Panc1 (cell line): ENCODE measurements around the gene ZBTB7B. TPM values are rescaled to one million over a fixed set of nuclear protein-coding genes. Genes with fewer than 3 reads are reported as not detected.

Source experiments
- ATAC-seq: fragments of 200-7000 bp; cut with Tn5 transposase; 2 replicates; pipeline ENCODE4 v1.9.1; 2020; ENCODE audit warnings: mild to moderate bottlenecking, moderate library complexity
- BruUV-seq: library from RNA; stranded (reverse); fragments of 400-500 nt; replicated peaks from 2 replicates; lab custom pipeline; 2021; lab: Mats Ljungman, UMichigan
- CTCF ChIA-PET: fragments of 300-600 bp; sonication (Branson Sonifier 250); formaldehyde crosslinking; loops from one replicate; lab custom pipeline; 2022; ENCODE audit warnings: antibody characterized with exemption; lab: Charles Lee
- POLR2A ChIA-PET: fragments of 300-600 bp; sonication (Branson Sonifier 250); formaldehyde crosslinking; loops from one replicate; lab custom pipeline; 2022; ENCODE audit warnings: antibody characterized with exemption; lab: Charles Lee
- DNase-seq: peaks from one replicate; pipeline ENCODE4 v3.0.0-alpha.2; 2010; ENCODE audit warnings: low read depth, low spot score
- H3K27ac ChIP-seq: 2 replicates; pipeline ENCODE4 v1.5.1; 2011; ENCODE audit warnings: mild to moderate bottlenecking, low read length, inconsistent platforms
- H3K27me3 ChIP-seq: fragments of 200-500 bp; sonication (Bioruptor generic); 2 replicates; pipeline ENCODE4 v1.6.0; 2014; ENCODE audit warnings: low read length, inconsistent platforms; ENCODE audit not compliant: control insufficient read depth, insufficient read depth
- H3K36me3 ChIP-seq: fragments of 200-500 bp; sonication (Bioruptor generic); 2 replicates; pipeline ENCODE4 v1.5.1; 2014; ENCODE audit warnings: inconsistent platforms, mild to moderate bottlenecking, low read length, moderate library complexity; ENCODE audit not compliant: control insufficient read depth, insufficient read depth
- H3K4me1 ChIP-seq: 2 replicates; pipeline ENCODE4 v1.5.1; 2011; ENCODE audit warnings: inconsistent platforms, mild to moderate bottlenecking, low read length, moderate library complexity; ENCODE audit not compliant: control insufficient read depth, insufficient read depth
- H3K4me3 ChIP-seq, 2 experiments: 2 replicates each; pipeline ENCODE4 v1.5.1; 2011 to 2012; ENCODE audit warnings: low read depth in 2 of 2, low read length in 2 of 2, mild to moderate bottlenecking in 2 of 2, inconsistent platforms in 1 of 2, moderate library complexity in 1 of 2
- H3K9me3 ChIP-seq: fragments of 200-500 bp; sonication (Bioruptor generic); 2 replicates; pipeline ENCODE4 v1.5.1; 2014; ENCODE audit warnings: low read depth, mild to moderate bottlenecking, inconsistent platforms, low read length, moderate library complexity; ENCODE audit not compliant: control insufficient read depth, insufficient read depth
- POLR2AphosphoS5 ChIP-seq: IDR thresholded peaks from 2 replicates; pipeline ENCODE4 v1.6.1; 2012; ENCODE audit warnings: mild to moderate bottlenecking, low read depth, low read length, moderate library complexity
- SIN3A ChIP-seq: IDR thresholded peaks from 2 replicates; pipeline ENCODE4 v1.6.1; 2012; ENCODE audit warnings: low read depth, mild to moderate bottlenecking, low read length, moderate library complexity, borderline replicate concordance; ENCODE audit not compliant: insufficient read depth
- TCF7L2 ChIP-seq: IDR thresholded peaks from 2 replicates; pipeline ENCODE4 v1.6.1; 2011; ENCODE audit warnings: mild to moderate bottlenecking, low read depth, low read length, inconsistent platforms
- in situ Hi-C: cut with HindIII; loops from 2 replicates; pipeline ENCODE4 v1.10.0; 2016; ENCODE audit warnings: low sequenced_read_pairs, low pct_unique_long_range_greater_than_20kb
- intact Hi-C: fragments of 100-400 bp; cut with micrococcal nuclease; formaldehyde crosslinking; loops from one replicate; pipeline ENCODE4 v1.10.0; 2022; ENCODE audit not compliant: unreplicated experiment
- microRNA-seq: library from miRNA; unstranded; fragments of <30 nt; microRNA quantifications from one replicate; pipeline ENCODE4 v1.1.0, GENCODE V29; 2020; ENCODE audit not compliant: unreplicated experiment
- total RNA-seq: library from RNA; stranded (reverse); gene quantifications from one replicate; pipeline ENCODE4 v1.2.1, GENCODE V29; 2021; ENCODE audit not compliant: unreplicated experiment
- TF ChIP-seq, protein P1 (sequence below), 2 experiments: IDR thresholded peaks; 2 replicates each; pipeline ENCODE4 v1.6.1; 2011 to 2012; ENCODE audit warnings: low read depth in 2 of 2, control low read depth in 1 of 2, low read length in 1 of 2, mild to moderate bottlenecking in 1 of 2, moderate library complexity in 1 of 2; ENCODE audit not compliant: insufficient read depth in 1 of 2
- TF ChIP-seq, protein P2 (sequence below): fragments of 450-650 bp; IDR thresholded peaks from 2 replicates; pipeline ENCODE4 v1.5.1; 2017; ENCODE audit warnings: mild to moderate bottlenecking

ZBTB7B gene
- total RNA-seq, 1 experiment from 2014 or later = 55.8 TPM

DNA sequence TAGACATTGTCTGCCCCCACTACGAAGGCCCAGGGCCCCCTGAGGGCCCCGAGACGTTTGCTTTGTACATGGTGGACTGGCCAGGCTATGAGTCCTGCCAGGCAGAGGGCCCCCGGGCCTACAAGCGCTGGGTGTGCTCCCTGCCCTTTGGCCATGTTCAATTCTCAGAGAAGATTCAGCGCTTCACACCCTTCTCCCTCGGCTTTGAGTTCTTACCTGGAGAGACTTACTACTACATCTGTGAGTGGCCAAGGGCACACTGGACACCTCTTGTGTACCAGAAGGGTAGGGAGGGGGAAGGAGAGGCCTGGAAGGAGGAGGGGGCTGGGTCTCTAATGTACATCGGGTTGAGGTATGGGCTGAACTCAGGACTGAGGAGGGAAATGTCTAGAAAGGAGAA is 64.2 kb downstream of the ZBTB7B start:
- ChIA-PET POLR2A (no interaction called here), CTCF (no interaction called here)
- TF ChIP-seq, protein P1, sequence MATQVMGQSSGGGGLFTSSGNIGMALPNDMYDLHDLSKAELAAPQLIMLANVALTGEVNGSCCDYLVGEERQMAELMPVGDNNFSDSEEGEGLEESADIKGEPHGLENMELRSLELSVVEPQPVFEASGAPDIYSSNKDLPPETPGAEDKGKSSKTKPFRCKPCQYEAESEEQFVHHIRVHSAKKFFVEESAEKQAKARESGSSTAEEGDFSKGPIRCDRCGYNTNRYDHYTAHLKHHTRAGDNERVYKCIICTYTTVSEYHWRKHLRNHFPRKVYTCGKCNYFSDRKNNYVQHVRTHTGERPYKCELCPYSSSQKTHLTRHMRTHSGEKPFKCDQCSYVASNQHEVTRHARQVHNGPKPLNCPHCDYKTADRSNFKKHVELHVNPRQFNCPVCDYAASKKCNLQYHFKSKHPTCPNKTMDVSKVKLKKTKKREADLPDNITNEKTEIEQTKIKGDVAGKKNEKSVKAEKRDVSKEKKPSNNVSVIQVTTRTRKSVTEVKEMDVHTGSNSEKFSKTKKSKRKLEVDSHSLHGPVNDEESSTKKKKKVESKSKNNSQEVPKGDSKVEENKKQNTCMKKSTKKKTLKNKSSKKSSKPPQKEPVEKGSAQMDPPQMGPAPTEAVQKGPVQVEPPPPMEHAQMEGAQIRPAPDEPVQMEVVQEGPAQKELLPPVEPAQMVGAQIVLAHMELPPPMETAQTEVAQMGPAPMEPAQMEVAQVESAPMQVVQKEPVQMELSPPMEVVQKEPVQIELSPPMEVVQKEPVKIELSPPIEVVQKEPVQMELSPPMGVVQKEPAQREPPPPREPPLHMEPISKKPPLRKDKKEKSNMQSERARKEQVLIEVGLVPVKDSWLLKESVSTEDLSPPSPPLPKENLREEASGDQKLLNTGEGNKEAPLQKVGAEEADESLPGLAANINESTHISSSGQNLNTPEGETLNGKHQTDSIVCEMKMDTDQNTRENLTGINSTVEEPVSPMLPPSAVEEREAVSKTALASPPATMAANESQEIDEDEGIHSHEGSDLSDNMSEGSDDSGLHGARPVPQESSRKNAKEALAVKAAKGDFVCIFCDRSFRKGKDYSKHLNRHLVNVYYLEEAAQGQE (IDR thresholded peaks at IDR 0.05; ENCODE audit: insufficient read depth in 1 of 2, low read depth in 2 of 2, low read length in 1 of 2) = no peak
- TF ChIP-seq SIN3A (no peak), TCF7L2 (no peak), POLR2AphosphoS5 (no peak)
- TF ChIP-seq, protein P2, sequence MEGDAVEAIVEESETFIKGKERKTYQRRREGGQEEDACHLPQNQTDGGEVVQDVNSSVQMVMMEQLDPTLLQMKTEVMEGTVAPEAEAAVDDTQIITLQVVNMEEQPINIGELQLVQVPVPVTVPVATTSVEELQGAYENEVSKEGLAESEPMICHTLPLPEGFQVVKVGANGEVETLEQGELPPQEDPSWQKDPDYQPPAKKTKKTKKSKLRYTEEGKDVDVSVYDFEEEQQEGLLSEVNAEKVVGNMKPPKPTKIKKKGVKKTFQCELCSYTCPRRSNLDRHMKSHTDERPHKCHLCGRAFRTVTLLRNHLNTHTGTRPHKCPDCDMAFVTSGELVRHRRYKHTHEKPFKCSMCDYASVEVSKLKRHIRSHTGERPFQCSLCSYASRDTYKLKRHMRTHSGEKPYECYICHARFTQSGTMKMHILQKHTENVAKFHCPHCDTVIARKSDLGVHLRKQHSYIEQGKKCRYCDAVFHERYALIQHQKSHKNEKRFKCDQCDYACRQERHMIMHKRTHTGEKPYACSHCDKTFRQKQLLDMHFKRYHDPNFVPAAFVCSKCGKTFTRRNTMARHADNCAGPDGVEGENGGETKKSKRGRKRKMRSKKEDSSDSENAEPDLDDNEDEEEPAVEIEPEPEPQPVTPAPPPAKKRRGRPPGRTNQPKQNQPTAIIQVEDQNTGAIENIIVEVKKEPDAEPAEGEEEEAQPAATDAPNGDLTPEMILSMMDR = no peak
- in situ Hi-C loops (no loop called here), intact Hi-C loops (no loop called here)
- no peak for DNase-seq
- H3K27me3 ChIP-seq = no peaks in the 10 kb centered on the region
- ATAC-seq = no peak
- H3K4me1 ChIP-seq = peaks cover 31% of the 10 kb centered on the region
- no peak overlapping the region for H3K4me3 ChIP-seq
- no TSS peak for BruUV-seq
- no peaks in the 10 kb centered on the region; the same call in 1 of the 2 replicates for H3K36me3 ChIP-seq
- no peaks in the 10 kb centered on the region for H3K9me3 ChIP-seq
- H3K27ac ChIP-seq = no peak overlapping the region

Small RNA genes within 50 kb of the gene (microRNA-seq; reads per million reads assigned to microRNA genes)
- gene MIR4258 = not detected

Other genes with a start within 250 kb of the ZBTB7B start
- 0.05 TPM for gene KCNN3, start 132.5 kb upstream of the ZBTB7B start, total RNA-seq
- gene PMVK, start 66.1 kb upstream of the ZBTB7B start, total RNA-seq = 42.2 TPM
- 40.7 TPM for gene PBXIP1, start 46.7 kb upstream of the ZBTB7B start, total RNA-seq
- gene PYGO2, start 41.0 kb upstream of the ZBTB7B start, total RNA-seq = 41.1 TPM
- 373 TPM for gene SHC1, start 32.1 kb upstream of the ZBTB7B start, total RNA-seq
- 212 TPM for gene CKS1B, start 28.1 kb upstream of the ZBTB7B start, total RNA-seq
- gene FLAD1, start 19.5 kb upstream of the ZBTB7B start, total RNA-seq = 72.8 TPM
- 0.67 TPM for gene LENEP, start 9.2 kb upstream of the ZBTB7B start, total RNA-seq
- 0.13 TPM for gene DCST2, start 31.0 kb downstream of the ZBTB7B start, total RNA-seq
- gene DCST1, start 31.0 kb downstream of the ZBTB7B start, total RNA-seq = not detected
- gene ADAM15, start 48.5 kb downstream of the ZBTB7B start, total RNA-seq = 41.7 TPM
- gene EFNA4, start 60.9 kb downstream of the ZBTB7B start, total RNA-seq = 8.0 TPM
- gene EFNA3, start 76.0 kb downstream of the ZBTB7B start, total RNA-seq = 2.3 TPM
- gene EFNA1, start 125.1 kb downstream of the ZBTB7B start, total RNA-seq = 23.8 TPM
- 67.4 TPM for gene SLC50A1, start 133.1 kb downstream of the ZBTB7B start, total RNA-seq
- gene DPM3, start 137.7 kb downstream of the ZBTB7B start, total RNA-seq = 66.0 TPM
- 155 TPM for gene KRTCAP2, start 170.5 kb downstream of the ZBTB7B start, total RNA-seq
- 3.8 TPM for gene TRIM46, start 171.0 kb downstream of the ZBTB7B start, total RNA-seq
- gene THBS3, start 205.1 kb downstream of the ZBTB7B start, total RNA-seq = 35.9 TPM
- gene MTX1, start 205.9 kb downstream of the ZBTB7B start, total RNA-seq = 53.6 TPM